ENCODE measurements around the gene ALKBH5.

Gene ALKBH5

GRCh38 chr17:18225642-18226283 is 42.1 kb downstream of the ALKBH5 start:
- no peak for DNase-seq

GRCh38 chr17:18226284-18226945 is 42.8 kb downstream of the ALKBH5 start:
- no peak for DNase-seq

GRCh38 chr17:18227635-18228034 is 44.0 kb downstream of the ALKBH5 start:
- DNase-seq, result no peak

- no peak for DNase-seq
These were observed 44.6 kb downstream of the ALKBH5 start for GRCh38 chr17:18228176-18228682.

- no peak for DNase-seq
These were observed 45.6 kb downstream of the ALKBH5 start for GRCh38 chr17:18229254-18229653.

GRCh38 chr17:18229771-18230170 is 46.1 kb downstream of the ALKBH5 start:
- DNase-seq, result no peak

GRCh38 chr17:18230288-18231141 is 46.9 kb downstream of the ALKBH5 start:
- DNase-seq, result no peak

- no peak for DNase-seq
These were observed 47.5 kb downstream of the ALKBH5 start for GRCh38 chr17:18231164-18231563.

- no peak for DNase-seq
These were observed 50.3 kb downstream of the ALKBH5 start for GRCh38 chr17:18233803-18234518.

- DNase-seq, result no peak
These were observed 51.3 kb downstream of the ALKBH5 start for GRCh38 chr17:18234853-18235380.

- peak; percentile 35 for DNase-seq
These were observed 52.2 kb downstream of the ALKBH5 start for GRCh38 chr17:18235743-18236256.

GRCh38 chr17:18236494-18236893 is 52.9 kb downstream of the ALKBH5 start:
- no peak for DNase-seq

- DNase-seq, result no peak
These were observed 53.8 kb downstream of the ALKBH5 start for GRCh38 chr17:18237461-18237860.

- DNase-seq, result no peak
These were observed 54.7 kb downstream of the ALKBH5 start for GRCh38 chr17:18238299-18238698.

GRCh38 chr17:18240449-18240848 is 56.8 kb downstream of the ALKBH5 start:
- no peak for DNase-seq

- DNase-seq, result no peak
These were observed 57.7 kb downstream of the ALKBH5 start for GRCh38 chr17:18241229-18241871.

- no peak for DNase-seq
These were observed 61.6 kb downstream of the ALKBH5 start for GRCh38 chr17:18245038-18245776.

GRCh38 chr17:18246109-18246725 is 62.6 kb downstream of the ALKBH5 start:
- no peak for DNase-seq

GRCh38 chr17:18246880-18247612 is 63.4 kb downstream of the ALKBH5 start:
- peak; percentile 24 for DNase-seq

- DNase-seq, result no peak
These were observed 64.0 kb downstream of the ALKBH5 start for GRCh38 chr17:18247613-18248001.

Data from stimulated activated CD4-positive, alpha-beta T cell treated with anti-CD3 and anti-CD28 coated beads, Interleukin-4, amount 100 ng/mL, for 24 hours (primary cell).